ENCODE data around the gene TCF15. TPM values are rescaled to one million over a fixed set of nuclear protein-coding genes. Genes with fewer than 3 reads are reported as not detected.

Gene TCF15
- total RNA-seq, 2 experiments from 2014 or later: not detected

- no peaks in the 10 kb centered on the region for H3K36me3 Mint-ChIP-seq (ENCODE audit: low read depth)
- CTCF ChIA-PET: no interaction called here
- H3K27ac Mint-ChIP-seq: no peak overlapping the region
These were observed 6.9 kb downstream of the TCF15 start for GRCh38 chr20:603116-603640.

GRCh38 chr20:602111-602970 lies 7.8 kb downstream of the TCF15 start:
- no peak for DNase-seq
- ChIA-PET POLR2A (interaction anchor here (0.5 kb wide), 1 partner anchor 548 kb away, joined by 4 read pairs; no protein-coding TSS in a partner anchor), CTCF (no interaction called here)
- H3K27me3 Mint-ChIP-seq (ENCODE audit: low read depth): no peaks in the 10 kb centered on the region
- no peak for ATAC-seq
- no peak overlapping the region for H3K4me3 Mint-ChIP-seq
- H3K4me1 Mint-ChIP-seq (ENCODE audit: low read depth): no peaks in the 10 kb centered on the region
- H3K9me3 Mint-ChIP-seq (ENCODE audit: insufficient read depth): no peaks in the 10 kb centered on the region
- H3K27ac Mint-ChIP-seq: no peak overlapping the region
- H3K36me3 Mint-ChIP-seq (ENCODE audit: low read depth): no peaks in the 10 kb centered on the region

More at GRCh38 chr20:603116-603640, 6.9 kb downstream of the TCF15 start:
- Mint-ChIP-seq H3K4me1 (ENCODE audit: low read depth) (no peaks in the 10 kb centered on the region), H3K4me3 (no peak overlapping the region), H3K9me3 (ENCODE audit: insufficient read depth) (no peaks in the 10 kb centered on the region), H3K27me3 (ENCODE audit: low read depth) (peaks cover 6% of the 10 kb centered on the region)
- POLR2A ChIA-PET: no interaction called here
- no peak for ATAC-seq
- no peak for DNase-seq

GRCh38 chr20:600736-601135 lies 9.4 kb downstream of the TCF15 start:
- CTCF ChIA-PET: interaction anchor here (1.0 kb wide), 1 partner anchor 38 kb away, joined by 5 read pairs; no protein-coding TSS in a partner anchor

GRCh38 chr20:600141-600540 lies 10.0 kb downstream of the TCF15 start:
- POLR2A ChIA-PET: interaction anchor here (0.6 kb wide), 1 partner anchor 14 kb away, joined by 3 read pairs; no protein-coding TSS in a partner anchor
- Mint-ChIP-seq H3K9me3 (ENCODE audit: insufficient read depth) (no peaks in the 10 kb centered on the region), H3K36me3 (ENCODE audit: low read depth) (no peaks in the 10 kb centered on the region), H3K27ac (no peak overlapping the region), H3K4me3 (no peak overlapping the region), H3K27me3 (ENCODE audit: low read depth) (peaks cover 2% of the 10 kb centered on the region), H3K4me1 (ENCODE audit: low read depth) (no peaks in the 10 kb centered on the region)
- DNase-seq: no peak
- CTCF ChIA-PET: interaction anchor here (1.0 kb wide), 1 partner anchor 38 kb away, joined by 5 read pairs; no protein-coding TSS in a partner anchor
- ATAC-seq: no peak

More at GRCh38 chr20:600736-601135, 9.4 kb downstream of the TCF15 start:
- no peak for DNase-seq
- no peaks in the 10 kb centered on the region for H3K36me3 Mint-ChIP-seq (ENCODE audit: low read depth)
- no peaks in the 10 kb centered on the region for H3K27me3 Mint-ChIP-seq (ENCODE audit: low read depth)
- H3K27ac Mint-ChIP-seq: no peak overlapping the region
- H3K4me1 Mint-ChIP-seq (ENCODE audit: low read depth): no peaks in the 10 kb centered on the region
- POLR2A ChIA-PET: no interaction called here
- H3K9me3 Mint-ChIP-seq (ENCODE audit: insufficient read depth): no peaks in the 10 kb centered on the region
- no peak for ATAC-seq
- no peak overlapping the region for H3K4me3 Mint-ChIP-seq

DNA sequence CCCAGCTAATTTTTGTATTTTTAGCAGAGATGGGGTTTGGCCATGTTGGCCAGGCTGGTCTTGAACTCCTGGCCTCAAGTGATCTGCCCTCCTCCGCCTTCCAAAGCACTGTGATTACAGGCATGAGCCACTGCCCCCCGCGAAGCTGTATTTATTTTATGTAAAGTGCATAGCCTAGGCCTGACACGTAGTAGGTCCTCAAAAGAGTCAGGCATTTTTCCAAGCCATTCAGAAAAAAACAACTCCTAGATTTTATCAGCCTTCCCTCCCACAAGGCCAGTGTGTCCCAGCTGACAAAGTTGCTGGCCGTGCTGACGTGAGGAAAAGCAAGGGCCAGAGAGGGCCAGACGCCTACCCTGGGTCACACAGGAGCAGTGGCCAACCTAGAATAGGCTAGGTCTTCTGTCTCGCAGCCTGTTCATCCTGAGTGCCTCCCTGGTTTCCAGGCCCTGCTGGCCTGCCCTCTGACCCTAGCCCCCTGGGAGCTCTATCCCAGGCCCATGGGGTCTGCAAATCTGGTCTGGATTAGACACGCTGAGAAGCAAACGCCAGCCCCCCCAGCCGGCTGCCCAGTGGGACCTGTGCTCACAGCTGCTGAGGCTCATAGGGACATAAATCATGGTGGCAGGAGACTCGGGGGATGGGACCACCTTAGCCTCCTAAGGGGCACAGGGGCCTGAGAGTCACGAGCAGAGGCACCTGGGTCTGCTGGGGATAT lies 11.8 kb downstream of the TCF15 start:
- H3K36me3 Mint-ChIP-seq (ENCODE audit: low read depth): no peaks in the 10 kb centered on the region
- H3K4me3 Mint-ChIP-seq: no peak overlapping the region
- no peak overlapping the region for H3K27ac Mint-ChIP-seq
- peaks cover 2% of the 10 kb centered on the region for H3K27me3 Mint-ChIP-seq (ENCODE audit: low read depth)
- ChIA-PET CTCF (no interaction called here), POLR2A (no interaction called here)
- H3K4me1 Mint-ChIP-seq (ENCODE audit: low read depth): no peaks in the 10 kb centered on the region
- DNase-seq: no peak
- ATAC-seq: no peak
- no peaks in the 10 kb centered on the region for H3K9me3 Mint-ChIP-seq (ENCODE audit: insufficient read depth)

DNA sequence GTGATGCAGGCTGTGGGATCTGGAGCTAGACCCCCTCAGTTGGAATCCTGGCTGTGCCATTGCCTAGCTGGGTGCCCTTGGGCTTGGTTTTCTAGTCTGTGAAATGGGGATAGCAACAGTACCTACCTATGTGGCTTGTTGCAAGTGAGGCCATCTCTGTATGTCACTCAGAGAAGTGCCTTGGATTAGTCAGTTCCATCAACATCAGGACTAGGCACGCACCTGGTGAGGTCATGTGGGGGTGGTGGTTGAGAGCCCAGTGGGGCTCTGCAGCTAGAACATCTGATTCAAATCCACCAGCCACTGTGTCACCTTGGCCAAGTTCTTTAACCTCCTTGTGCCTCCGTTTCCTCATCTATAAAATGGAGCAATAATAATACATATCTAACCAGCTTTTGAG lies 12.5 kb downstream of the TCF15 start:
- Mint-ChIP-seq H3K4me3 (no peak overlapping the region), H3K27me3 (ENCODE audit: low read depth) (peaks cover 2% of the 10 kb centered on the region), H3K9me3 (ENCODE audit: insufficient read depth) (no peaks in the 10 kb centered on the region), H3K4me1 (ENCODE audit: low read depth) (no peaks in the 10 kb centered on the region), H3K36me3 (ENCODE audit: low read depth) (no peaks in the 10 kb centered on the region), H3K27ac (no peak overlapping the region)
- DNase-seq (no peak), ATAC-seq (no peak)
- ChIA-PET POLR2A (no interaction called here), CTCF (no interaction called here)

DNA sequence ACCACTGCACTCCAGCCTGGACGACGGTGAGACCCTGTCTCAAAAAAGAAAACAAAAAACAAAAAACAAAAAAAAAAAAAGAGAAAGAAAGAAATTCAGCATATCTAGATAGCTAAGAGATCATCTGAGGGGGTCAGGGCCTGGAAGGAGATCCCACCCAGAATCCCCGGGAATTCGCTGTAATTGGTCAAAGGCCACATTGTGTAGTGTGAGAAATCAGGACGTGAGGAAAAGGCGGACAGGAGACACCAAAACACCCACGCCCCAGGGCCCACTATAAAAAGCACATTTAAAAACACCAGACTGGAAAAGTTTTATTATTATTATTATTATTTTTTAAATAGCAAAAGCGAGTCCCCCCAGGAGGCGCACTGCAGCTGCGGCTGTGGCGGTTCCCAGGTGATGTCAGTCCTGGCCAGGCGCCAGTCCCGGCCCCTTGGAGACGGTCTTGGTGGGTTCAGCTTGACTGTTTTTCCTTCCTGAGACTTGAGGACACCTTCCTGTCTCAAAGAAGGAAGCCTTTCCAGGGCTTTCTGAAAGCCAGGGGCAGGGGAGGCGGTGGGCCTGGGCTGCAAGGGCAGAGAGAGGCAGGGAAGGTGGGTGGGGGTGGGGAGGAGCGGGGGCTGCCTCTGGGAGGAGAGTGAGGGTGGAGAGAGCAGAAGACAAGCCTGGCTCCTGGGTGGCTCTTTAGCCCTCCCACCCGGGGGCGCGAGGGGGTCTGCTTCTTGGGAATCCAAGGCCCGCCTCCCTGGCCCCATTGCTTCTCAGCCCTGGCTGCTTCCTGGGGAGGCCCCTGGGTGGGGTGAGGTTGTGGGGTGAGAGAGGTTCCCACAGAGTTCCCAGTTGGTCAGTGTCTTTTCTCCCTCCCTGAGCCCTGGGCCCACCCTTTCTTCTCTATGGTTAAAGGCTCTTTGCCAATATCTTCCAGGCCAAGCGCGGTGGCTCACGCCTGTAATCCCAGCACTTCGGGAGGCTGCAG lies 14.5 kb downstream of the TCF15 start:
- H3K27ac Mint-ChIP-seq: no peak overlapping the region
- ChIA-PET POLR2A (no interaction called here), CTCF (no interaction called here)
- ATAC-seq (no peak), DNase-seq (no peak)
- H3K4me3 Mint-ChIP-seq: no peak overlapping the region
- H3K4me1 Mint-ChIP-seq (ENCODE audit: low read depth): no peaks in the 10 kb centered on the region
- no peaks in the 10 kb centered on the region for H3K9me3 Mint-ChIP-seq (ENCODE audit: insufficient read depth)
- peaks cover 2% of the 10 kb centered on the region for H3K27me3 Mint-ChIP-seq (ENCODE audit: low read depth)
- H3K36me3 Mint-ChIP-seq (ENCODE audit: low read depth): no peaks in the 10 kb centered on the region

- no peaks in the 10 kb centered on the region for H3K4me1 Mint-ChIP-seq (ENCODE audit: low read depth)
- no peak overlapping the region for H3K4me3 Mint-ChIP-seq
- DNase-seq: no peak
- H3K27ac Mint-ChIP-seq: no peak overlapping the region
- H3K9me3 Mint-ChIP-seq (ENCODE audit: insufficient read depth): no peaks in the 10 kb centered on the region
- no peak for ATAC-seq
- CTCF ChIA-PET: no interaction called here
- POLR2A ChIA-PET: no interaction called here
- H3K27me3 Mint-ChIP-seq (ENCODE audit: low read depth): peaks cover 2% of the 10 kb centered on the region
- no peaks in the 10 kb centered on the region for H3K36me3 Mint-ChIP-seq (ENCODE audit: low read depth)
These were observed 17.6 kb downstream of the TCF15 start for GRCh38 chr20:592506-592905.

GRCh38 chr20:591941-592340 lies 18.2 kb downstream of the TCF15 start:
- Mint-ChIP-seq H3K27me3 (ENCODE audit: low read depth) (peaks cover 2% of the 10 kb centered on the region), H3K36me3 (ENCODE audit: low read depth) (no peaks in the 10 kb centered on the region), H3K4me3 (no peak overlapping the region), H3K4me1 (ENCODE audit: low read depth) (no peaks in the 10 kb centered on the region), H3K27ac (no peak overlapping the region), H3K9me3 (ENCODE audit: insufficient read depth) (no peaks in the 10 kb centered on the region)
- DNase-seq (no peak), ATAC-seq (no peak)
- ChIA-PET POLR2A (no interaction called here), CTCF (no interaction called here)

DNA sequence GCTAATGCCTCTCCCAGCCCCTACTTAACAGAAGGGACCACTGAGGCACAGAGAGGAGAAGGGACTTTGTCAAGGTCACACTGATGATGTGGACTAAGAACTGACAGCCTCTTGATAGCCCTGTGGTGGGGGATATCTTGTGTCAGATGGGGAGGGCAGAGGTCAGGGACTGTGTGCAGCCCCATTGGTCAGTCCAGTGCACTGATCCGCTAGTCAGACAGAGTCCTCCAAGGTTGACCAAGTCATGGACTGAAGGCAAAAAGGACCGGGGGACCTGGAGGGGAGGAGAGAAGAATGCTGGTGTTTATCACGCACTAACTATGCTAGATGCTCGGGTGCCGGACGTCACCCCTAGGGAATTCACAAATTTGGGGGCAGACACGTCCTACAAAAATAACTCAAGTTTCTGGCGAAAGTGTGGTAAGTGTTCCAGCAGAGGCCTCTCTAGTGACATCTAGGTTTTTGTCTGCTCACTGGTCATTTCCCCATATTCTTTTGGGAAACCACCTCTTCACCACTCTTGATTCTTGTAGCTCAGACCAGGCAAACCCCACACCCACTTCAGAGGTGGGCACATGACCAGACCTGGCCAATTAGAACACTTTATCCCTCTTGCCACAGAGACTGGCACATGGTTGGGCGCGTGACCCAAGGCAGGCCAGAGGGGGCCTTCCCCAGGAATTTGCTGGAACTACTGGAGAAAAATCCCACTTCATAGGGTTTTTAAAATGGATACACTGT lies 21.0 kb downstream of the TCF15 start:
- Mint-ChIP-seq H3K36me3 (ENCODE audit: low read depth) (no peaks in the 10 kb centered on the region), H3K4me3 (no peak overlapping the region), H3K4me1 (ENCODE audit: low read depth) (no peaks in the 10 kb centered on the region), H3K27me3 (ENCODE audit: low read depth) (peaks cover 1% of the 10 kb centered on the region), H3K27ac (no peak overlapping the region), H3K9me3 (ENCODE audit: insufficient read depth) (no peaks in the 10 kb centered on the region)
- DNase-seq (no peak), ATAC-seq (no peak)
- ChIA-PET POLR2A (no interaction called here), CTCF (no interaction called here)

- POLR2A ChIA-PET: no interaction called here
These were observed 21.6 kb downstream of the TCF15 start for GRCh38 chr20:588476-588875.

More at GRCh38 chr20:588476-588875, 21.6 kb downstream of the TCF15 start:
- no peak overlapping the region for H3K27ac Mint-ChIP-seq
- ATAC-seq (no peak), DNase-seq (no peak)
- H3K4me1 Mint-ChIP-seq (ENCODE audit: low read depth): no peaks in the 10 kb centered on the region
- H3K36me3 Mint-ChIP-seq (ENCODE audit: low read depth): no peaks in the 10 kb centered on the region
- no peaks in the 10 kb centered on the region for H3K9me3 Mint-ChIP-seq (ENCODE audit: insufficient read depth)
- no peak overlapping the region for H3K4me3 Mint-ChIP-seq
- CTCF ChIA-PET: no interaction called here
- H3K27me3 Mint-ChIP-seq (ENCODE audit: low read depth): peaks cover 1% of the 10 kb centered on the region
